GM13976 (cell line): ENCODE measurements around the gene METTL1.

Experiments
- DNase-seq: peaks from one replicate; pipeline ENCODE4 v3.0.0; 2012; ENCODE audit warnings: low spot score
- CTCF ChIP-seq: IDR thresholded peaks from 2 replicates; pipeline ENCODE4 v1.5.1; 2012; ENCODE audit warnings: borderline replicate concordance, mild to moderate bottlenecking; ENCODE audit not compliant: insufficient read depth; ENCODE audit errors: extremely low read depth, missing control alignments, control extremely low read depth
- in situ Hi-C: fragments of 300-500 bp; cut with MboI; formaldehyde crosslinking; loops from one replicate; pipeline ENCODE4 v1.12.0; 2022; ENCODE audit warnings: low sequenced_read_pairs, mixed read lengths, inconsistent platforms; ENCODE audit not compliant: unreplicated experiment

Gene METTL1

GRCh38 chr12:57796996-57797395, 25.1 kb upstream of the METTL1 start:
- in situ Hi-C loops: no loop called here
- DNase-seq: no peak
- TF ChIP-seq CTCF: no peak

- no peak for DNase-seq
- in situ Hi-C loops: no loop called here
- TF ChIP-seq CTCF: no peak
These were observed 23.4 kb upstream of the METTL1 start for GRCh38 chr12:57795354-57795753.

GRCh38 chr12:57793920-57794319, 22.0 kb upstream of the METTL1 start:
- in situ Hi-C loops: no loop called here
- TF ChIP-seq CTCF: no peak
- DNase-seq: no peak

GRCh38 chr12:57783861-57784260, 12.0 kb upstream of the METTL1 start:
- in situ Hi-C loops: no loop called here
- DNase-seq: no peak
- TF ChIP-seq CTCF: no peak

- in situ Hi-C loops: no loop called here
- TF ChIP-seq CTCF: no peak
- DNase-seq: no peak
These were observed 11.5 kb upstream of the METTL1 start for GRCh38 chr12:57783466-57783801.

GRCh38 chr12:57782608-57783465, 10.9 kb upstream of the METTL1 start, which contains the start of gene TSFM:
Gene TSFM (plus strand): TSS chr12:57782787. CDS start chr12:57782802, 15 bp downstream.
- in situ Hi-C loops: no loop called here
- TF ChIP-seq CTCF: peak; percentile 91
- peak; percentile 90 for DNase-seq
